Endothelial cell of umbilical vein (primary cell): Measurements from ENCODE around the gene DUS1L. TPM values are rescaled to one million over a fixed set of nuclear protein-coding genes. Genes with fewer than 3 reads are reported as not detected.

Source experiments
- BruUV-seq: library from RNA; stranded (reverse); fragments of 400-500 nt; replicated peaks from 2 replicates; lab custom pipeline; 2021; lab: Mats Ljungman, UMichigan
- CTCF ChIA-PET: fragments of 300-600, 350-600 bp; sonication (Branson Sonifier 250); formaldehyde crosslinking; loops from one replicate; lab custom pipeline; 2021; ENCODE audit warnings: antibody characterized with exemption, inconsistent platforms; lab: Charles Lee
- POLR2A ChIA-PET: fragments of 300-600, 350-600 bp; sonication (Branson Sonifier 250); formaldehyde crosslinking; loops from one replicate; lab custom pipeline; 2021; ENCODE audit warnings: antibody characterized with exemption, inconsistent platforms; lab: Charles Lee
- DNase-seq: peaks from one replicate; pipeline ENCODE4 v3.0.0-alpha.2; 2011; ENCODE audit warnings: low read depth, low spot score
- FAIRE-seq: peaks from 2 replicates; lab custom pipeline; 2011; peaks lifted over from hg19 to GRCh38; lab: Jason Lieb, UNC
- H2AFZ ChIP-seq: 2 replicates; pipeline ENCODE4 v1.6.0; 2012; ENCODE audit warnings: low read depth, low read length, control low read depth, inconsistent platforms
- H3K27ac ChIP-seq: 2 replicates; pipeline ENCODE4 v1.5.1; 2011; ENCODE audit warnings: low read depth, mild to moderate bottlenecking, control low read depth, low read length, moderate library complexity; ENCODE audit not compliant: insufficient read depth
- H3K27me3 ChIP-seq, 2 experiments: 2 replicates each; pipeline versions ENCODE4 v1.6.0 to v1.6.1; 2011; ENCODE audit warnings: low read length in 2 of 2, mixed read lengths in 1 of 2; ENCODE audit not compliant: control insufficient read depth in 2 of 2, insufficient read depth in 2 of 2
- H3K36me3 ChIP-seq, 2 experiments: 2 replicates in 1 of 2; 3 replicates in 1 of 2; pipeline ENCODE4 v1.5.1; 2011; ENCODE audit warnings: low read length in 2 of 2, mild to moderate bottlenecking in 1 of 2, moderate library complexity in 1 of 2; ENCODE audit not compliant: control insufficient read depth in 2 of 2, insufficient read depth in 2 of 2; ENCODE audit errors: extremely low read depth in 1 of 2
- H3K4me1 ChIP-seq: 3 replicates; pipeline ENCODE4 v1.5.1; 2011; ENCODE audit warnings: mild to moderate bottlenecking, low read length; ENCODE audit not compliant: control insufficient read depth, insufficient read depth; ENCODE audit errors: extremely low read depth
- H3K4me2 ChIP-seq: 2 replicates; pipeline ENCODE4 v1.6.1; 2011; ENCODE audit warnings: low read length, control low read depth, mixed read lengths; ENCODE audit not compliant: insufficient read depth
- H3K4me3 ChIP-seq, 3 experiments: fragments of 200-600 bp in 1 of 3; sonication (generic), shearing (Covaris generic) in 1 of 3; replicated peaks in 1 of 3; 2 replicates each; pipeline ENCODE4 v1.5.1; 2011 to 2016; ENCODE audit warnings: control low read depth in 3 of 3, low read length in 3 of 3, mild to moderate bottlenecking in 2 of 3, inconsistent platforms in 1 of 3, low read depth in 1 of 3, moderate library complexity in 1 of 3; ENCODE audit not compliant: insufficient read depth in 1 of 3
- H3K79me2 ChIP-seq: 2 replicates; pipeline ENCODE4 v1.6.0; 2012; ENCODE audit warnings: low read length, inconsistent platforms; ENCODE audit not compliant: control insufficient read depth, insufficient read depth
- H3K9ac ChIP-seq: replicated peaks from 2 replicates; pipeline ENCODE3; 2011; ENCODE audit warnings: low read length, control low read depth; ENCODE audit not compliant: insufficient read depth; ENCODE audit errors: extremely low read depth
- H3K9me1 ChIP-seq: replicated peaks from 3 replicates; pipeline ENCODE4 v1.6.0; 2011; ENCODE audit warnings: mild to moderate bottlenecking, low read length; ENCODE audit not compliant: control insufficient read depth, insufficient read depth; ENCODE audit errors: extremely low read depth
- H3K9me3 ChIP-seq: replicated peaks from 2 replicates; pipeline ENCODE4 v1.5.1; 2012; ENCODE audit warnings: low read length, inconsistent platforms; ENCODE audit not compliant: control insufficient read depth, insufficient read depth
- H4K20me1 ChIP-seq: replicated peaks from 2 replicates; pipeline ENCODE3; 2011; ENCODE audit warnings: mild to moderate bottlenecking, low read length; ENCODE audit not compliant: control insufficient read depth, insufficient read depth; ENCODE audit errors: extremely low read depth
- EZH2 ChIP-seq: IDR thresholded peaks from 2 replicates; pipeline ENCODE4 v1.6.1; 2012; ENCODE audit warnings: borderline replicate concordance, low read depth, mild to moderate bottlenecking, moderate library complexity, low read length, inconsistent platforms; ENCODE audit not compliant: severe bottlenecking
- FOS ChIP-seq: IDR thresholded peaks from 2 replicates; pipeline ENCODE4 v1.6.1; 2011; ENCODE audit warnings: mild to moderate bottlenecking, low read length, moderate library complexity, borderline replicate concordance; ENCODE audit not compliant: insufficient read depth
- GATA2 ChIP-seq: IDR thresholded peaks from 2 replicates; pipeline ENCODE4 v1.7.0; 2011; ENCODE audit warnings: low read depth, mild to moderate bottlenecking, moderate library complexity, mixed read lengths, low read length; ENCODE audit not compliant: insufficient read length, insufficient read depth
- JUN ChIP-seq: IDR thresholded peaks from 2 replicates; pipeline ENCODE4 v1.6.1; 2011; ENCODE audit warnings: borderline replicate concordance, low read depth; ENCODE audit not compliant: insufficient read length, insufficient read depth
- MYC ChIP-seq: IDR thresholded peaks from one replicate; pipeline ENCODE4 v1.6.1; 2011; ENCODE audit warnings: mild to moderate bottlenecking, low read depth, low read length
- POLR2A ChIP-seq: IDR thresholded peaks from 2 replicates; pipeline ENCODE4 v1.6.1; 2012; ENCODE audit warnings: low read depth, mild to moderate bottlenecking, control low read depth, low read length
- POLR2AphosphoS5 ChIP-seq: IDR thresholded peaks from 2 replicates; pipeline ENCODE4 v1.6.1; 2012; ENCODE audit warnings: low read depth, mild to moderate bottlenecking, control low read depth, low read length, moderate library complexity; ENCODE audit not compliant: insufficient read depth
- dilution Hi-C: fragments of 300-500 bp; cut with MboI; formaldehyde crosslinking; loops from one replicate; pipeline ENCODE4 v1.15.0; 2019; ENCODE audit warnings: low sequenced_read_pairs; ENCODE audit not compliant: extremely low pct_ligation_motif_present
- intact Hi-C: fragments of 100-400 bp; cut with micrococcal nuclease; formaldehyde crosslinking; loops from one replicate; pipeline ENCODE4 v1.10.0; 2022
- polyA plus RNA-seq, 4 experiments: library from polyadenylated mRNA; depleted of rRNA in 3 of 4; stranded (reverse) in 3 of 4; unstranded in 1 of 4; fragments of >200 nt; gene quantifications; 2 replicates each; pipeline versions ENCODE4 v1.2.1 to v1.2.3, GENCODE V29; 2011 to 2012; ENCODE audit warnings: missing spikeins in 1 of 4
- total RNA-seq: library from RNA; stranded (reverse); gene quantifications from 2 replicates; pipeline ENCODE4 v1.2.3, GENCODE V29; 2021
- TF ChIP-seq, protein P1 (sequence below), 2 donors: IDR thresholded peaks; 1 replicate in 1 of 2; 2 replicates in 1 of 2; pipeline ENCODE4 v1.5.1; 2011; ENCODE audit warnings: low read length in 2 of 2, mild to moderate bottlenecking in 2 of 2, moderate library complexity in 2 of 2, control low read depth in 1 of 2, inconsistent platforms in 1 of 2, low read depth in 1 of 2; ENCODE audit not compliant: insufficient read depth in 1 of 2; ENCODE audit errors: extremely low read depth in 1 of 2
- TF ChIP-seq, protein P2 (sequence below): IDR thresholded peaks from 2 replicates; pipeline ENCODE4 v1.6.1; 2011; ENCODE audit not compliant: insufficient read depth, insufficient read length

DUS1L gene
- total and polyA plus RNA-seq, 2 donors (not counting 3 experiments of a cell fraction or from before 2014, with no cell fraction given): 60.1 to 92.9 TPM

DNA sequence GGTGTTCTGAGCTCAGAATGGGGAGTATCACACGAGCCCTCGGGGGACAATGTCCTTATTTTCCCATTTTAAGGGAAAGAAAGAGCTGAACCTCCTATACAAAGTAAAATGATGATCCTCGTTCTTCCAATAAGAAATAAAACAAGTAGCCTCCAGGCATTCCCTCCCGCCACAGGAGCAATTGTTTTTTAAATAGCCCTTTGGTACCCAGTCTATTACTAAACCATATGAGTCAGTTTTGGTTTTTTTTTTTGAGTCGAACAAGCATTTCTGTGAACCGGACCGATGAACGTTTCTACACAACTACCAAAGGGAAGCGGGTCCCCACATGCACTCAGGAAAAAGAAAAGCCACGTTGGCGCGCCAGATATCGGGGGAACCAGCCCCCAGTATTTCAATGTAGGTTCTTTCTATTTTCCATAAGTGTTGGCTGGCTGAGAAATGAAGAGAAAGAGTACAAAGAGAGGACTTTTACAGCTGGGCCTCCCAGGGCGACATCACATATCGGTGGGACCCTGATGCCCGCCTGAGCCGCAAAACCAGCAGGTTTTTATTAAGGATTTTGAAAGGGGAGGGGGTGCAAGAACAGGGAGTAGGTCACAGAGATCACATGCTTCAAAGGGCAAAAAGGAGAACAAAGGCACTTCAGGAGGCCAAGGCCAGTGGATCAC is 24.3 kb downstream of the DUS1L start:
- no peak for TF ChIP-seq EZH2
- TF ChIP-seq POLR2AphosphoS5: no peak
- TF ChIP-seq GATA2: no peak
- no peak for TF ChIP-seq MYC
- TF ChIP-seq POLR2A: no peak
- no peak for TF ChIP-seq JUN
- TF ChIP-seq FOS: no peak
- TF ChIP-seq, protein P1, sequence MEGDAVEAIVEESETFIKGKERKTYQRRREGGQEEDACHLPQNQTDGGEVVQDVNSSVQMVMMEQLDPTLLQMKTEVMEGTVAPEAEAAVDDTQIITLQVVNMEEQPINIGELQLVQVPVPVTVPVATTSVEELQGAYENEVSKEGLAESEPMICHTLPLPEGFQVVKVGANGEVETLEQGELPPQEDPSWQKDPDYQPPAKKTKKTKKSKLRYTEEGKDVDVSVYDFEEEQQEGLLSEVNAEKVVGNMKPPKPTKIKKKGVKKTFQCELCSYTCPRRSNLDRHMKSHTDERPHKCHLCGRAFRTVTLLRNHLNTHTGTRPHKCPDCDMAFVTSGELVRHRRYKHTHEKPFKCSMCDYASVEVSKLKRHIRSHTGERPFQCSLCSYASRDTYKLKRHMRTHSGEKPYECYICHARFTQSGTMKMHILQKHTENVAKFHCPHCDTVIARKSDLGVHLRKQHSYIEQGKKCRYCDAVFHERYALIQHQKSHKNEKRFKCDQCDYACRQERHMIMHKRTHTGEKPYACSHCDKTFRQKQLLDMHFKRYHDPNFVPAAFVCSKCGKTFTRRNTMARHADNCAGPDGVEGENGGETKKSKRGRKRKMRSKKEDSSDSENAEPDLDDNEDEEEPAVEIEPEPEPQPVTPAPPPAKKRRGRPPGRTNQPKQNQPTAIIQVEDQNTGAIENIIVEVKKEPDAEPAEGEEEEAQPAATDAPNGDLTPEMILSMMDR (IDR thresholded peaks at IDR 0.05; ENCODE audit: extremely low read depth in 1 of 2, insufficient read depth in 1 of 2, low read depth in 1 of 2, low read length in 2 of 2): no peak
- TF ChIP-seq, protein P2, sequence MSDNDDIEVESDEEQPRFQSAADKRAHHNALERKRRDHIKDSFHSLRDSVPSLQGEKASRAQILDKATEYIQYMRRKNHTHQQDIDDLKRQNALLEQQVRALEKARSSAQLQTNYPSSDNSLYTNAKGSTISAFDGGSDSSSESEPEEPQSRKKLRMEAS: no peak
- ChIA-PET CTCF (interaction anchor here (0.9 kb wide), 1 partner anchor 21 kb away, joined by 3 read pairs; no protein-coding TSS in a partner anchor), POLR2A (no interaction called here)
- Histone ChIP-seq H3K4me2 (no peak overlapping the region), H3K9me3 (no peaks in the 10 kb centered on the region), H3K36me3 (no peaks in the 10 kb centered on the region), H2AFZ (no peak overlapping the region), H3K79me2 (peaks cover 2% of the 10 kb centered on the region), H3K27me3 (no peaks in the 10 kb centered on the region), H3K4me1 (peaks cover 6% of the 10 kb centered on the region), H3K9ac (no peak overlapping the region), H4K20me1 (no peaks in the 10 kb centered on the region), H3K4me3 (no peak overlapping the region), H3K27ac (no peak overlapping the region), H3K9me1 (no peaks in the 10 kb centered on the region)
- dilution Hi-C loops (no loop called here), intact Hi-C loops (no loop called here)
- FAIRE-seq (no peak), DNase-seq (no peak)
- BruUV-seq: no TSS peak
